GM20000 (cell line): Measurements from ENCODE around the gene PSEN1.

Experiments
- DNase-seq: peaks from one replicate; pipeline ENCODE4 v3.0.0; 2012; ENCODE audit warnings: low spot score
- TF ChIP-seq, protein P1 (sequence below): IDR thresholded peaks from 2 replicates; pipeline ENCODE4 v1.5.1; 2012; ENCODE audit warnings: mild to moderate bottlenecking, control low read depth; ENCODE audit errors: extremely low read depth, missing control alignments

The PSEN1 gene

DNA sequence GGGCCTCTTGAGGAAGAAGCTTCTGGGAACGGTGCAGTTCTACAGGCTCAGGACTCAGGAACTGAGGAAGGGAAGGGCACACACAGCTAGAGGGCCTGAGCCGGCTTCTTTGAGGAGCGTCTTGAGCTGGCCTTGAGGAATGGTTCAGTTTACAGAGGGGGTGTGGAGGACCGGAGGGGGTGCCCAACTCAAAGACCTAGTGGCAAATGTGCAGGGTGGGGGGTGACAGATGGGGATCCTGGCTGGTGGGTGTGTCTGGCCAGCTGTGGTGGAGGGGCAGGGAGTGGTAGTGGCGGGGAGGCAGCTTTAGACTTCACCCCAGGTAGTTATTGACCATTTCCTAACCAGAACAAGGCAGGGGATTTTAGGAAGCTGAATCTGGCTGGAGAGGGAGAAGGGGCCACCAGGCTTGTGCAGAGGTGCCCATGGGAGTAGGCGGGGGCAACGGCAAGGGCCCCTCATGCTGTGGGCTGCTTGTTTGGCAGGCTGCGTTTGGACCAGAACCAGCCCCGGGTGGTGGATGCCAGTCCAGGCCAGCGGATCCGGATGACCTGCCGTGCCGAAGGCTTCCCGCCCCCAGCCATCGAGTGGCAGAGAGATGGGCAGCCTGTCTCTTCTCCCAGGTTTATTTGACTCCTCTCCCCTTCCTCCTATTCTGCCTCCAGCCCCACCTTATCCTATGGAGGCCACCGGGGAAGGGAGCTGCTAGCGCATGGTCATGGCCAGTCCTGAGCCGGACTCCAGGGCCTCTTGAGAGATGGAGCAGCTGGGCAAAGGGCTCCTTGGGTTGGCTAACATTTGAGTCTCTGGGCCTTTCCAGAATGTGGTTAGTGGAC lies 128.8 kb downstream of the PSEN1 start:
- DNase-seq = no peak
- TF ChIP-seq, protein P1, sequence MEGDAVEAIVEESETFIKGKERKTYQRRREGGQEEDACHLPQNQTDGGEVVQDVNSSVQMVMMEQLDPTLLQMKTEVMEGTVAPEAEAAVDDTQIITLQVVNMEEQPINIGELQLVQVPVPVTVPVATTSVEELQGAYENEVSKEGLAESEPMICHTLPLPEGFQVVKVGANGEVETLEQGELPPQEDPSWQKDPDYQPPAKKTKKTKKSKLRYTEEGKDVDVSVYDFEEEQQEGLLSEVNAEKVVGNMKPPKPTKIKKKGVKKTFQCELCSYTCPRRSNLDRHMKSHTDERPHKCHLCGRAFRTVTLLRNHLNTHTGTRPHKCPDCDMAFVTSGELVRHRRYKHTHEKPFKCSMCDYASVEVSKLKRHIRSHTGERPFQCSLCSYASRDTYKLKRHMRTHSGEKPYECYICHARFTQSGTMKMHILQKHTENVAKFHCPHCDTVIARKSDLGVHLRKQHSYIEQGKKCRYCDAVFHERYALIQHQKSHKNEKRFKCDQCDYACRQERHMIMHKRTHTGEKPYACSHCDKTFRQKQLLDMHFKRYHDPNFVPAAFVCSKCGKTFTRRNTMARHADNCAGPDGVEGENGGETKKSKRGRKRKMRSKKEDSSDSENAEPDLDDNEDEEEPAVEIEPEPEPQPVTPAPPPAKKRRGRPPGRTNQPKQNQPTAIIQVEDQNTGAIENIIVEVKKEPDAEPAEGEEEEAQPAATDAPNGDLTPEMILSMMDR = no peak

DNA sequence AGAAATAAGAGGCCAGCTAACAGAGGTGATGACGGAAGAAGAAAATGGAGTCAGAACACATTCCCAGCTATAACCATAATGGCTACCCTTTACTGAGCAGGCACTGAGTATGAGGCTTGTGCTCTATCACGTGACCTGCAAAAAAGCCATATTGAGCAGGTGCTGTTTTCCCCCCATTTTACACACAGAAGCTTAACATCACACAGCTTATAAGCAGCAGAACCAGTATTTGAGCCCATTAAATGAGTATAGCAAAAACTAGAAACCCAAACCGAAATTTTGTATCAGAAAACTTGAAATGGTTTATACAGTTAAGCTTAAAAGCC lies 129.4 kb downstream of the PSEN1 start:
- TF ChIP-seq, protein P1 = no peak
- no peak for DNase-seq

DNA sequence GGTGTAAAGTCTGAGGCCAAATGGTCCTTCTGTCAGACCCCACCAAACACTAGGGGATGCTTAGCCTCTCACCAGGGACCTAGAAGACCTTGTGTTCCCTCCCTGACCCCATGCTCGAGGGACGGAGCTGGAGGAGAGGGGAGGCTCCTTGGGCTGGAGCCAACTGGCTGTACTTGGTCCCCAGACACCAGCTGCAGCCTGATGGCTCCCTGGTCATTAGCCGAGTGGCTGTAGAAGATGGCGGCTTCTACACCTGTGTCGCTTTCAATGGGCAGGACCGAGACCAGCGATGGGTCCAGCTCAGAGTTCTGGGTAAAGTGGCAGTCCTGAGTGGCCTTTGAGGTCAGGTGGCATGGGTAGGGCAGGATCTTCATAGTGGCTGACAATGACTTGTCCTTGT lies 130.0 kb downstream of the PSEN1 start:
- no peak for DNase-seq
- TF ChIP-seq, protein P1 = no peak

DNA sequence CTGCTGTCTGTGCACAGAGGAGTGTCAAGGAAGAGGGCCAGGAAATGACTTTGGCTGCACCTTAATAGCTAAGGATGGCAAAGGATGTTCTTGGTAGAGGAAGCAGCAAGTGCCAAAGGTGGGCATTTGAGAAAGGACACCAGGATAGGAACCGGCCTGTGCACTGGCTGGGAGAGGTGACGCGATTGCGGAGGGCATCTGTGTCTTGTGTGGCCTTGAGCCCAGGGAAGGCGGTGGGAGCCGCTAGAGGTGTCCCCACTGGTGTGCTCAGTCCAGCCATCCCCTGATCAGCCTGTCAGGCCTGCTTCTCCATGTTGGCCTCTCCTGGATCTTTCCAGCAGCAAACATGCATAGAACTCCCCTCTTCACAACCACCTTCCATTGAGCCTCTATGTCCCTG lies 131.2 kb downstream of the PSEN1 start:
- TF ChIP-seq, protein P1 = no peak
- DNase-seq = no peak

DNA sequence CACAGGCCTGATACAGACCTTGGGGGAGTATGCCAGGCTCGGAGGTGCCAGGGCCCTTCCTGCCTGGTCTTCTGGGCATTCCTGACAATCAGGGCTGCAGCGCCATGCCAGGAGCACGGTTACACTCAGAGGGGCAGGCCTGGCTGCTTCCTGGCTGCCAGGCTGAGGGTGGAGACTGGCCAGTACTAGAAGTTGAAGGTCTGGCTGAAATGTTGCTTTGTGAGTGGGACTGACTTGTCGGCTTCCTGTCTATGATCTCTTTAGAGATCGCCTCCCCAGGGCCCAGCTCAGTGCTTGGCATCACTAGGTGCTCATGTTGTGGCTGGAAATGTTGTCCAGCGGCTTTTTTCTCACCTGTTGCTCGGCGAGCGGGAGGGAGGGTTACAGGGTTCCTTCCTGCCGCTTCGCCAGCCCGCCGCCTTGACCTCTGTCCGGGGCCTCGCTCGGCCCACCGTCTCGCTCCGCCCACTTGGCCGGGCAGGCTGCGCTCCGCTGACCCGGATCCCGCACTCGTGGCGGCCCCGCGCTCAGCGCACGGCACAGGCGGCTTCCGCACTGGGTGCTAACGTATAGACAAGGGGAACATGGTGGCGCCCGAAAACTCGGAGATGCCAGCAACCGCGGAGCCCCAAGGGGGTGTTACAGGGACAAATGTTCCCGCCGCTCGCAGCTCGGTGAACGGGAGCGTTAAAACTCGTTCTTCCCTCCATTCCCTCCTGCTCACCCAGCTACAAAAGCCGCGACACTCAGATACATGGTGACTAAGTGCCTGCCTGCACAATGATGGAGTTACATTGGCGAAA lies 133.6 kb downstream of the PSEN1 start:
- TF ChIP-seq, protein P1 = no peak
- peak; percentile 73 for DNase-seq

DNA sequence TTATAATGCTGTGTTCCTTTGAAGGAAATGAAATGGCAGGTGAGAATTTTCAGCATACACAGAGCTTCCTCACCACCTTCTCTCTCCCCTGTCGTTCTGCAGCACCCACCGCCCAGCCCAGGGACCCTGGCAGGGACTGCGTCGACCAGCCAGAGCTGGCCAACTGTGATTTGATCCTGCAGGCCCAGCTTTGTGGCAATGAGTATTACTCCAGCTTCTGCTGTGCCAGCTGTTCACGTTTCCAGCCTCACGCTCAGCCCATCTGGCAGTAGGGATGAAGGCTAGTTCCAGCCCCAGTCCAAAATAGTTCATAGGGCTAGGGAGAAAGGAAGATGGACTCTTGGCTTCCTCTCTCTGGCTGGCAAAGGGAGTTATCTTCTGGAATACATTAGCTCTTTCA lies 136.1 kb downstream of the PSEN1 start:
- TF ChIP-seq, protein P1 = no peak
- DNase-seq = no peak
